GM18505 (cell line): ENCODE data around the gene MKLN1.
A peak's percentile ranks its signal among the peaks of the same experiment; 100 is the strongest.

Experiments
- ATAC-seq: cut with Tn5 transposase; IDR thresholded peaks from one replicate; pipeline ENCODE4 v1.9.1; 2021; ENCODE audit not compliant: unreplicated experiment
- POLR2A ChIP-seq: IDR thresholded peaks from 4 replicates; pipeline ENCODE4 v1.6.1; 2011; ENCODE audit warnings: borderline replicate concordance; ENCODE audit not compliant: insufficient read depth, insufficient read length; ENCODE audit errors: extremely low read depth

The MKLN1 gene

GRCh38 chr7:131327626-131328376 is at the start of gene MKLN1:
TSS of gene MKLN1 (plus strand) at chr7:131327876. CDS start at chr7:131327900, 24 bp downstream.
- peak; percentile 93 for TF ChIP-seq POLR2A
- peak; percentile 91 for ATAC-seq

- no peak for ATAC-seq
- no peak for TF ChIP-seq POLR2A
Measured at GRCh38 chr7:131279044-131279443, 48.6 kb upstream of the MKLN1 start.

GRCh38 chr7:131281266-131282048 is 46.2 kb upstream of the MKLN1 start:
- ATAC-seq = no peak
- TF ChIP-seq POLR2A = no peak

- ATAC-seq = no peak
Measured at GRCh38 chr7:131284702-131285419, 42.8 kb upstream of the MKLN1 start.

GRCh38 chr7:131285556-131285955 is 42.1 kb upstream of the MKLN1 start:
- ATAC-seq = no peak
- TF ChIP-seq POLR2A = no peak

More at GRCh38 chr7:131284702-131285419, 42.8 kb upstream of the MKLN1 start:
- TF ChIP-seq POLR2A = no peak

GRCh38 chr7:131288450-131288849 is 39.2 kb upstream of the MKLN1 start:
- no peak for ATAC-seq
- no peak for TF ChIP-seq POLR2A

GRCh38 chr7:131289051-131289450 is 38.6 kb upstream of the MKLN1 start:
- no peak for ATAC-seq
- TF ChIP-seq POLR2A = no peak

- no peak for ATAC-seq
Measured at GRCh38 chr7:131292141-131292905, 35.4 kb upstream of the MKLN1 start.

GRCh38 chr7:131293018-131293417 is 34.7 kb upstream of the MKLN1 start:
- no peak for ATAC-seq
- no peak for TF ChIP-seq POLR2A

More at GRCh38 chr7:131292141-131292905, 35.4 kb upstream of the MKLN1 start:
- TF ChIP-seq POLR2A = no peak

- TF ChIP-seq POLR2A = no peak
- no peak for ATAC-seq
Measured at GRCh38 chr7:131294553-131294952, 33.1 kb upstream of the MKLN1 start.

GRCh38 chr7:131298608-131298992 is 29.1 kb upstream of the MKLN1 start:
- ATAC-seq = no peak
- TF ChIP-seq POLR2A = no peak

GRCh38 chr7:131299074-131299473 is 28.6 kb upstream of the MKLN1 start:
- no peak for TF ChIP-seq POLR2A
- no peak for ATAC-seq

- no peak for ATAC-seq
- no peak for TF ChIP-seq POLR2A
Measured at GRCh38 chr7:131300078-131300477, 27.6 kb upstream of the MKLN1 start.
